Body of pancreas (tissue), 4 donors: ENCODE data around the gene PLA2G15. TPM values are rescaled to one million over a fixed set of nuclear protein-coding genes. Genes with fewer than 3 reads are reported as not detected.
"Not testable (repeated sequence)": the region's sequence is repeated elsewhere in the genome, so short reads cannot be mapped to it uniquely, and the experiment has no call there.

Source experiments
- ATAC-seq: fragments of 150-250 bp; one replicate; pipeline ENCODE4 v1.9.1; 2016
- DNase-seq, 4 donors: peaks; one replicate each; pipeline ENCODE4 v3.0.0-alpha.2; 2019
- H3K27ac ChIP-seq, 4 donors: fragments of 200-600 bp; sonication (generic); 1 replicate in 3 of 4; 2 replicates in 1 of 4; pipeline versions ENCODE4 v1.5.1 to v1.6.1; 2016 to 2019; ENCODE audit warnings: mild to moderate bottlenecking in 1 of 4, mixed read lengths in 1 of 4, moderate library complexity in 1 of 4
- H3K27me3 ChIP-seq, 2 donors: fragments of 200-600 bp; sonication (generic); one replicate each; pipeline ENCODE4 v1.6.0; 2016; ENCODE audit warnings: mild to moderate bottlenecking in 1 of 2
- H3K36me3 ChIP-seq, 2 donors: fragments of 200-600 bp; sonication (generic); replicated peaks in 1 of 2; 2 replicates each; pipeline ENCODE4 v1.5.1; 2016; ENCODE audit warnings: low read depth in 2 of 2; ENCODE audit not compliant: insufficient read depth in 1 of 2
- H3K4me1 ChIP-seq: fragments of 200-600 bp; sonication (generic); one replicate; pipeline ENCODE4 v1.6.0; 2016
- H3K4me3 ChIP-seq, 2 donors: fragments of 200-600 bp; sonication (generic); 1 replicate in 1 of 2; 2 replicates in 1 of 2; pipeline ENCODE4 v1.5.1; 2016 to 2019
- H3K9me3 ChIP-seq, 3 donors: fragments of 200-600 bp; sonication (generic); 1 replicate in 2 of 3; 2 replicates in 1 of 3; pipeline ENCODE4 v1.5.1; 2016
- CTCF ChIP-seq, 7 experiments: fragments of 450-650 bp in 4 of 7; fragments of 200-600 bp in 3 of 7; sonication (generic) in 3 of 7; IDR thresholded peaks; one replicate each; pipeline ENCODE4 v1.5.1; 2016 to 2019; ENCODE audit warnings: antibody characterized with exemption in 7 of 7
- POLR2A ChIP-seq, 3 donors: fragments of 450-650 bp; IDR thresholded peaks; one replicate each; pipeline ENCODE4 v1.6.1; 2016; ENCODE audit warnings: antibody characterized with exemption in 3 of 3, mild to moderate bottlenecking in 2 of 3
- WGBS, 2 donors: methylation state at CpG; one replicate each; pipeline ENCODE4 v1.1.5; 2017; 5-methylcytosine and 5-hydroxymethylcytosine counted together
- intact Hi-C: fragments of 100-400 bp; cut with DNase I; formaldehyde crosslinking; loops from one replicate; pipeline ENCODE4 v1.15.1; 2023
- total RNA-seq, 2 donors: library from RNA; depleted of rRNA; stranded (reverse); fragments of >200 nt; gene quantifications; one replicate each; pipeline ENCODE4 v1.1.0, GENCODE V29; 2016

The PLA2G15 gene
- total RNA-seq, 2 donors from 2014 or later, result 8.2 to 9.6 TPM

- Histone ChIP-seq H3K9me3 (no peaks in the 10 kb centered on the region), H3K4me3 (no peak overlapping the region), H3K4me1 (no peaks in the 10 kb centered on the region), H3K36me3 (no peaks in the 10 kb centered on the region), H3K27me3 (no peaks in the 10 kb centered on the region), H3K27ac (no peak overlapping the region)
- ATAC-seq (no peak), DNase-seq (peak in 1 of 4 donors; percentile 7)
- intact Hi-C loops, result no loop called here
- WGBS, 2 donors, result 81 to 87% methylated on average over 12 of the region's 12 CpGs
- TF ChIP-seq CTCF (IDR thresholded peaks at IDR 0.05) (no peak), POLR2A (IDR thresholded peaks at IDR 0.05) (no peak)
These were observed 41.2 kb downstream of the PLA2G15 start for GRCh38 chr16:68286153-68287074.

- Histone ChIP-seq H3K4me3 (no peak overlapping the region), H3K36me3 (no peaks in the 10 kb centered on the region), H3K9me3 (no peaks in the 10 kb centered on the region), H3K4me1 (no peaks in the 10 kb centered on the region), H3K27ac (peak overlapping the region in 1 of 4 donors; percentile 31), H3K27me3 (no peaks in the 10 kb centered on the region)
- intact Hi-C loops, result no loop called here
- ATAC-seq (peak; percentile 38), DNase-seq (peak in 3 of 4 donors; percentile 43 to 54 (median 45))
- WGBS, 2 donors, result 69 to 88% methylated on average over 1 to 11 of the region's 11 CpGs
- TF ChIP-seq POLR2A (IDR thresholded peaks at IDR 0.05), result no peak
- no peak for TF ChIP-seq CTCF (IDR thresholded peaks at IDR 0.05)
These were observed 42.4 kb downstream of the PLA2G15 start for GRCh38 chr16:68287276-68288251.

- no peaks in the 10 kb centered on the region for H3K9me3 ChIP-seq
- DNase-seq, result no peak
- peak overlapping the region in 1 of 4 donors; percentile 31 for H3K27ac ChIP-seq
- WGBS, 2 donors, result 69 to 100% methylated on average over 1 of the region's 1 CpG
- no peak overlapping the region for H3K4me3 ChIP-seq
- TF ChIP-seq CTCF (IDR thresholded peaks at IDR 0.05) (no peak), POLR2A (IDR thresholded peaks at IDR 0.05) (no peak)
- H3K4me1 ChIP-seq, result no peaks in the 10 kb centered on the region
- no peaks in the 10 kb centered on the region for H3K27me3 ChIP-seq
- intact Hi-C loops, result no loop called here
- no peaks in the 10 kb centered on the region for H3K36me3 ChIP-seq
- no peak for ATAC-seq
These were observed 43.1 kb downstream of the PLA2G15 start for GRCh38 chr16:68288252-68288650.

- H3K36me3 ChIP-seq, ATAC-seq, H3K9me3 ChIP-seq, H3K4me3 ChIP-seq, H3K4me1 ChIP-seq, H3K27me3 ChIP-seq, DNase-seq, H3K27ac ChIP-seq, intact Hi-C loops: not testable (repeated sequence)
- 78 to 81% methylated on average over 9 of the region's 9 CpGs for WGBS, 2 donors
These were observed 43.6 kb downstream of the PLA2G15 start for GRCh38 chr16:68288796-68289195.

GRCh38 chr16:68289202-68289601 is 44.0 kb downstream of the PLA2G15 start:
- 93 to 100% methylated on average over 2 of the region's 2 CpGs for WGBS, 2 donors
- ATAC-seq (no peak), DNase-seq (no peak)
- H3K27me3 ChIP-seq, result no peaks in the 10 kb centered on the region
- H3K4me3 ChIP-seq, result no peak overlapping the region
- H3K36me3 ChIP-seq, result no peaks in the 10 kb centered on the region
- TF ChIP-seq POLR2A (IDR thresholded peaks at IDR 0.05) (no peak), CTCF (IDR thresholded peaks at IDR 0.05) (no peak)
- no peaks in the 10 kb centered on the region for H3K4me1 ChIP-seq
- peak overlapping the region in 1 of 4 donors; percentile 3 for H3K27ac ChIP-seq
- H3K9me3 ChIP-seq, result no peaks in the 10 kb centered on the region
- intact Hi-C loops, result no loop called here
